Neural cell (in vitro differentiated cells): Measurements from ENCODE around the gene ZDHHC4. TPM values are rescaled to one million over a fixed set of nuclear protein-coding genes. Genes with fewer than 3 reads are reported as not detected.

Experiments
- H2AFZ ChIP-seq: fragments of 200-600, 300-800 bp; sonication (generic), shearing (Covaris generic); 2 replicates; pipeline ENCODE4 v1.6.0; 2014; ENCODE audit warnings: low read depth, mild to moderate bottlenecking, antibody characterized with exemption, low read length, moderate library complexity
- H3F3A ChIP-seq: fragments of 200-600 bp; shearing (Covaris generic); 2 replicates; pipeline ENCODE4 v1.6.1; 2016; ENCODE audit warnings: mild to moderate bottlenecking, moderate library complexity, mixed read lengths, antibody characterized with exemption, low read length; ENCODE audit not compliant: insufficient read depth, poor library complexity, severe bottlenecking
- H3K27ac ChIP-seq: fragments of 200-600, 300-800 bp; sonication (generic), shearing (Covaris generic); 2 replicates; pipeline ENCODE4 v1.5.1; 2014; ENCODE audit warnings: mild to moderate bottlenecking, low read length, moderate library complexity
- H3K27me3 ChIP-seq: fragments of 300-800, 200-600 bp; sonication (generic), shearing (Covaris generic); 2 replicates; pipeline ENCODE4 v1.6.0; 2014; ENCODE audit warnings: mild to moderate bottlenecking, low read depth, low read length, moderate library complexity; ENCODE audit not compliant: insufficient read depth
- H3K36me3 ChIP-seq: fragments of 300-800, 200-600 bp; sonication (generic), shearing (Covaris generic); 2 replicates; pipeline ENCODE4 v1.5.1; 2014; ENCODE audit warnings: mild to moderate bottlenecking, antibody characterized with exemption, low read length, moderate library complexity; ENCODE audit not compliant: insufficient read depth
- H3K4me2 ChIP-seq: fragments of 300-800, 200-600 bp; sonication (generic), shearing (Covaris generic); 2 replicates; pipeline ENCODE4 v1.6.0; 2014; ENCODE audit warnings: mild to moderate bottlenecking, low read length
- H3K4me3 ChIP-seq: fragments of 300-800, 200-600 bp; sonication (generic), shearing (Covaris generic); 2 replicates; pipeline ENCODE4 v1.5.1; 2014; ENCODE audit warnings: mild to moderate bottlenecking, low read length, moderate library complexity
- H3K79me2 ChIP-seq: fragments of 200-600 bp; shearing (Covaris generic); replicated peaks from 2 replicates; pipeline ENCODE4 v1.6.0; 2014; ENCODE audit warnings: mild to moderate bottlenecking, low read length, moderate library complexity; ENCODE audit not compliant: insufficient read depth
- H3K9ac ChIP-seq: fragments of 300-800, 200-600 bp; sonication (generic), shearing (Covaris generic); 2 replicates; pipeline ENCODE4 v1.6.1; 2016; ENCODE audit warnings: mild to moderate bottlenecking, low read length, mixed read lengths
- H3K9me2 ChIP-seq: fragments of 200-600 bp; shearing (Covaris generic); 2 replicates; pipeline ENCODE4 v1.6.1; 2016; ENCODE audit warnings: mild to moderate bottlenecking, low read length, mixed read lengths; ENCODE audit not compliant: insufficient read depth
- H3K9me3 ChIP-seq: fragments of 200-600, 300-800 bp; sonication (generic), shearing (Covaris generic); 2 replicates; pipeline ENCODE4 v1.6.1; 2016; ENCODE audit warnings: mild to moderate bottlenecking, mixed run types, low read length, moderate library complexity, mixed read lengths
- H4K20me1 ChIP-seq: fragments of 200-600 bp; shearing (Covaris generic); 2 replicates; pipeline ENCODE4 v1.6.1; 2016; ENCODE audit warnings: mild to moderate bottlenecking, mixed run types; ENCODE audit not compliant: insufficient read depth
- EP300 ChIP-seq: fragments of 450-650 bp; conservative IDR thresholded peaks from 2 replicates; pipeline ENCODE4 v1.6.1; 2014; ENCODE audit warnings: antibody characterized with exemption, mild to moderate bottlenecking, moderate library complexity; ENCODE audit not compliant: poor library complexity, severe bottlenecking
- EZH2 ChIP-seq: fragments of 200-600, 300-800 bp; shearing (Covaris generic), sonication (generic); IDR thresholded peaks from 2 replicates; pipeline ENCODE4 v1.6.1; 2014; ENCODE audit warnings: antibody characterized with exemption, low read length, borderline replicate concordance, mild to moderate bottlenecking; ENCODE audit not compliant: insufficient read depth, poor library complexity, severe bottlenecking
- MXI1 ChIP-seq: fragments of 450-650 bp; conservative IDR thresholded peaks from 2 replicates; pipeline ENCODE4 v1.6.1; 2014; ENCODE audit warnings: antibody characterized with exemption, mild to moderate bottlenecking; ENCODE audit not compliant: poor library complexity, severe bottlenecking
- POLR2AphosphoS5 ChIP-seq: IDR thresholded peaks from 2 replicates; pipeline ENCODE4 v1.6.1; 2012
- RAD21 ChIP-seq: fragments of 450-650 bp; conservative IDR thresholded peaks from 2 replicates; pipeline ENCODE4 v1.6.1; 2014; ENCODE audit warnings: antibody characterized with exemption, mild to moderate bottlenecking, moderate library complexity
- REST ChIP-seq: IDR thresholded peaks from 2 replicates; pipeline ENCODE4 v1.6.1; 2012; ENCODE audit warnings: borderline replicate concordance
- SMC3 ChIP-seq: fragments of 450-650 bp; conservative IDR thresholded peaks from 2 replicates; pipeline ENCODE4 v1.6.1; 2014; ENCODE audit warnings: antibody characterized with exemption, mild to moderate bottlenecking, moderate library complexity; ENCODE audit not compliant: poor library complexity
- TAF1 ChIP-seq: IDR thresholded peaks from 2 replicates; pipeline ENCODE4 v1.6.1; 2012; ENCODE audit warnings: low read depth
- polyA plus RNA-seq: library from polyadenylated mRNA; depleted of rRNA; stranded (reverse); fragments of >200 nt; gene quantifications from 2 replicates; pipeline ENCODE4 v1.2.3, GENCODE V29; 2014
- TF ChIP-seq, protein P1 (sequence below): fragments of 450-650 bp; IDR thresholded peaks from 2 replicates; pipeline ENCODE4 v1.5.1; 2014; ENCODE audit warnings: antibody characterized with exemption, mild to moderate bottlenecking, moderate library complexity; ENCODE audit not compliant: poor library complexity, severe bottlenecking

ZDHHC4 gene
- polyA plus RNA-seq, 1 donor from 2014 or later, result 52.2 TPM

DNA sequence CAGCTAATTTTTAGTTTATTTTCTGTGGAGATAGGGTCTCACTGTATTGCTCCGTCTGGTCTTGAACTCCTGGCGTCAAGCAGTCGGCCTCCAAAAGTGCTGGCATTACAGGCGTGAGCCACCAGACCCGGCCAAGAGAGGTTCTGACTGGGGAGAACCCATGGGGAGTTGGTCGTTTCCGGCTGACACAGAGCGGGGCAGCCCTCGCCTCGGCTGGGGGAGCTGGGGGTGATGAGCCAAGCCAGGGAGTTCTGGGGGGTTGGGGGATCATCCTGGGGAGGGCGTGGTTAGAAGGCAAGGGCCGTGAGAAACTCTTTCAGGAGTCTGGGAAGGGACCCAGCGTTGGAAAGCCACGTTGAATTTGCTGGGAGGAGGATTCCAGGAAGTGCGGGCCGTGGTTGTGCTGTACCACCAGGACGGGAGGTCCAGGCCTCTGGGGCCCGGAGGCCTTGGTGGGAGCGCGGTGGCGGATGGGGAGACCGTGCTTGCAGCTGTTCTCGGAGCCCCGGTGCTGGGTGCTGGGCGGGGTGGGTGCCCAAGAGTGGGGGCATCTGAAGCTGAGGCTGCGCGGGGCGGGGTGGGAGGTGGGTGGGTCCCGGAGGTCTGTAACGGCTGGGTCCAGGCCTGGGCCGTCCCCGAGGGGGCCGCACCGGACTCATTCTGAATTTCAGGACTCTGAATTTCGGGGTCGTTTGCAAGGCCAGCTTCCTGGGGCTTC, 29.8 kb downstream of the ZDHHC4 start:
- Histone ChIP-seq H3K4me3 (no peak overlapping the region), H3K27me3 (no peaks in the 10 kb centered on the region), H3K4me2 (no peak overlapping the region), H3F3A (no peaks in the 10 kb centered on the region), H3K36me3 (no peaks in the 10 kb centered on the region), H2AFZ (no peak overlapping the region), H3K9ac (no peak overlapping the region), H3K27ac (no peak overlapping the region), H4K20me1 (no peaks in the 10 kb centered on the region), H3K9me2 (no peaks in the 10 kb centered on the region), H3K9me3 (no peaks in the 10 kb centered on the region), H3K79me2 (no peaks in the 10 kb centered on the region)
- TF ChIP-seq, protein P1, sequence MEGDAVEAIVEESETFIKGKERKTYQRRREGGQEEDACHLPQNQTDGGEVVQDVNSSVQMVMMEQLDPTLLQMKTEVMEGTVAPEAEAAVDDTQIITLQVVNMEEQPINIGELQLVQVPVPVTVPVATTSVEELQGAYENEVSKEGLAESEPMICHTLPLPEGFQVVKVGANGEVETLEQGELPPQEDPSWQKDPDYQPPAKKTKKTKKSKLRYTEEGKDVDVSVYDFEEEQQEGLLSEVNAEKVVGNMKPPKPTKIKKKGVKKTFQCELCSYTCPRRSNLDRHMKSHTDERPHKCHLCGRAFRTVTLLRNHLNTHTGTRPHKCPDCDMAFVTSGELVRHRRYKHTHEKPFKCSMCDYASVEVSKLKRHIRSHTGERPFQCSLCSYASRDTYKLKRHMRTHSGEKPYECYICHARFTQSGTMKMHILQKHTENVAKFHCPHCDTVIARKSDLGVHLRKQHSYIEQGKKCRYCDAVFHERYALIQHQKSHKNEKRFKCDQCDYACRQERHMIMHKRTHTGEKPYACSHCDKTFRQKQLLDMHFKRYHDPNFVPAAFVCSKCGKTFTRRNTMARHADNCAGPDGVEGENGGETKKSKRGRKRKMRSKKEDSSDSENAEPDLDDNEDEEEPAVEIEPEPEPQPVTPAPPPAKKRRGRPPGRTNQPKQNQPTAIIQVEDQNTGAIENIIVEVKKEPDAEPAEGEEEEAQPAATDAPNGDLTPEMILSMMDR, result no peak
- TF ChIP-seq RAD21, result no peak
- no peak for TF ChIP-seq MXI1
- TF ChIP-seq SMC3, result no peak
- no peak for TF ChIP-seq EP300
- no peak for TF ChIP-seq POLR2AphosphoS5
- TF ChIP-seq REST, result no peak
- TF ChIP-seq TAF1, result no peak
- no peak for TF ChIP-seq EZH2

GRCh38 chr7:6607651-6608051, 30.4 kb downstream of the ZDHHC4 start:
- Histone ChIP-seq H3K27me3 (no peaks in the 10 kb centered on the region), H3K9ac (no peak overlapping the region), H3K9me2 (no peaks in the 10 kb centered on the region), H2AFZ (no peak overlapping the region), H3K79me2 (no peaks in the 10 kb centered on the region), H4K20me1 (no peaks in the 10 kb centered on the region), H3K36me3 (no peaks in the 10 kb centered on the region), H3K4me3 (no peak overlapping the region), H3F3A (no peaks in the 10 kb centered on the region), H3K9me3 (no peaks in the 10 kb centered on the region), H3K27ac (no peak overlapping the region), H3K4me2 (no peak overlapping the region)
- TF ChIP-seq TAF1 (no peak), REST (no peak), EZH2 (no peak), SMC3 (no peak), EP300 (no peak), POLR2AphosphoS5 (no peak), RAD21 (no peak), MXI1 (no peak)
- TF ChIP-seq, protein P1, result no peak
